ENCODE data around the gene TBC1D22A.

The TBC1D22A gene

GRCh38 chr22:46883092-46883910 is 120.9 kb downstream of the TBC1D22A start:
- DNase-seq (ENCODE audit: low read depth, low spot score): no peak

GRCh38 chr22:46884365-46884764 is 121.9 kb downstream of the TBC1D22A start:
- no peak for DNase-seq (ENCODE audit: low read depth, low spot score)

- DNase-seq (ENCODE audit: low read depth, low spot score): no peak
These were observed 125.5 kb downstream of the TBC1D22A start for GRCh38 chr22:46887978-46888377.

GRCh38 chr22:46890819-46891218 is 128.4 kb downstream of the TBC1D22A start:
- DNase-seq (ENCODE audit: low read depth, low spot score): no peak

GRCh38 chr22:46891382-46891951 is 129.0 kb downstream of the TBC1D22A start:
- no peak for DNase-seq (ENCODE audit: low read depth, low spot score)

- DNase-seq (ENCODE audit: low read depth, low spot score): no peak
These were observed 130.4 kb downstream of the TBC1D22A start for GRCh38 chr22:46892866-46893265.

GRCh38 chr22:46893281-46894020 is 131.0 kb downstream of the TBC1D22A start:
- no peak for DNase-seq (ENCODE audit: low read depth, low spot score)

- DNase-seq (ENCODE audit: low read depth, low spot score): no peak
These were observed 131.7 kb downstream of the TBC1D22A start for GRCh38 chr22:46894081-46894671.

GRCh38 chr22:46894851-46895640 is 132.6 kb downstream of the TBC1D22A start:
- DNase-seq (ENCODE audit: low read depth, low spot score): no peak

GRCh38 chr22:46895753-46896152 is 133.3 kb downstream of the TBC1D22A start:
- no peak for DNase-seq (ENCODE audit: low read depth, low spot score)

- DNase-seq (ENCODE audit: low read depth, low spot score): no peak
These were observed 133.7 kb downstream of the TBC1D22A start for GRCh38 chr22:46896166-46896565.

- no peak for DNase-seq (ENCODE audit: low read depth, low spot score)
These were observed 134.3 kb downstream of the TBC1D22A start for GRCh38 chr22:46896568-46897245.

- no peak for DNase-seq (ENCODE audit: low read depth, low spot score)
These were observed 134.8 kb downstream of the TBC1D22A start for GRCh38 chr22:46897246-46897623.

GRCh38 chr22:46900549-46900948 is 138.1 kb downstream of the TBC1D22A start:
- no peak for DNase-seq (ENCODE audit: low read depth, low spot score)

GRCh38 chr22:46902436-46902835 is 140.0 kb downstream of the TBC1D22A start:
- no peak for DNase-seq (ENCODE audit: low read depth, low spot score)

- no peak for DNase-seq (ENCODE audit: low read depth, low spot score)
These were observed 140.8 kb downstream of the TBC1D22A start for GRCh38 chr22:46902998-46903916.

- no peak for DNase-seq (ENCODE audit: low read depth, low spot score)
These were observed 143.0 kb downstream of the TBC1D22A start for GRCh38 chr22:46905415-46905814.

- no peak for DNase-seq (ENCODE audit: low read depth, low spot score)
These were observed 143.4 kb downstream of the TBC1D22A start for GRCh38 chr22:46905834-46906233.

- no peak for DNase-seq (ENCODE audit: low read depth, low spot score)
These were observed 144.0 kb downstream of the TBC1D22A start for GRCh38 chr22:46906326-46907045.
